DND-41 (cell line): ENCODE results near the gene CCDC78.

Experiments
- ATAC-seq: fragments of 200-7000 bp; cut with Tn5 transposase; 3 replicates; pipeline ENCODE4 v1.9.1; 2021; ENCODE audit warnings: low read depth; ENCODE audit not compliant: insufficient read depth
- DNase-seq: peaks from one replicate; pipeline ENCODE4 v3.0.0-alpha.2; 2020
- H2AFZ ChIP-seq: 2 replicates; pipeline ENCODE4 v1.6.0; 2012; ENCODE audit warnings: low read depth, low read length
- H3K27ac ChIP-seq: 2 replicates; pipeline ENCODE4 v1.5.1; 2012; ENCODE audit warnings: low read length, inconsistent platforms
- H3K27me3 ChIP-seq: fragments of 200-600 bp; sonication (generic); 2 replicates; pipeline ENCODE4 v1.6.0; 2012; ENCODE audit warnings: low read length, mild to moderate bottlenecking, inconsistent platforms; ENCODE audit not compliant: insufficient read depth, poor library complexity
- H3K36me3 ChIP-seq: 2 replicates; pipeline ENCODE4 v1.5.1; 2012; ENCODE audit warnings: low read length, inconsistent platforms; ENCODE audit not compliant: insufficient read depth
- H3K4me1 ChIP-seq: 2 replicates; pipeline ENCODE4 v1.5.1; 2012; ENCODE audit warnings: mild to moderate bottlenecking, low read length; ENCODE audit not compliant: insufficient read depth
- H3K4me2 ChIP-seq: 2 replicates; pipeline ENCODE4 v1.6.0; 2012; ENCODE audit warnings: mild to moderate bottlenecking, moderate library complexity, low read length, inconsistent platforms; ENCODE audit not compliant: insufficient read depth
- H3K4me3 ChIP-seq, 2 experiments: fragments of 200-600 bp in 1 of 2; shearing (Covaris generic) in 1 of 2; 2 replicates each; pipeline ENCODE4 v1.5.1; 2012 to 2016; ENCODE audit warnings: inconsistent platforms in 2 of 2, low read length in 2 of 2, mild to moderate bottlenecking in 2 of 2, low read depth in 1 of 2, moderate library complexity in 1 of 2
- H3K79me2 ChIP-seq: 2 replicates; pipeline ENCODE4 v1.6.0; 2012; ENCODE audit warnings: low read length, inconsistent platforms; ENCODE audit not compliant: insufficient read depth
- H3K9ac ChIP-seq: 2 replicates; pipeline ENCODE4 v1.6.0; 2012; ENCODE audit warnings: low read depth, mild to moderate bottlenecking, inconsistent platforms, low read length, moderate library complexity
- H3K9me3 ChIP-seq: 2 replicates; pipeline ENCODE4 v1.5.1; 2012; ENCODE audit warnings: low read length, moderate library complexity, mild to moderate bottlenecking, inconsistent platforms; ENCODE audit not compliant: insufficient read depth, severe bottlenecking
- H4K20me1 ChIP-seq: 2 replicates; pipeline ENCODE4 v1.6.0; 2012; ENCODE audit warnings: low read length; ENCODE audit not compliant: insufficient read depth
- EZH2 ChIP-seq: IDR thresholded peaks from 3 replicates; pipeline ENCODE4 v1.6.1; 2012; ENCODE audit warnings: borderline replicate concordance, low read depth, mild to moderate bottlenecking, moderate library complexity, low read length, inconsistent platforms; ENCODE audit not compliant: severe bottlenecking
- TF ChIP-seq, protein P1 (sequence below): IDR thresholded peaks from 2 replicates; pipeline ENCODE4 v1.5.1; 2012; ENCODE audit warnings: borderline replicate concordance, low read length, moderate library complexity, mild to moderate bottlenecking; ENCODE audit not compliant: poor library complexity, severe bottlenecking; ENCODE audit errors: extremely low read depth

Gene CCDC78

DNA sequence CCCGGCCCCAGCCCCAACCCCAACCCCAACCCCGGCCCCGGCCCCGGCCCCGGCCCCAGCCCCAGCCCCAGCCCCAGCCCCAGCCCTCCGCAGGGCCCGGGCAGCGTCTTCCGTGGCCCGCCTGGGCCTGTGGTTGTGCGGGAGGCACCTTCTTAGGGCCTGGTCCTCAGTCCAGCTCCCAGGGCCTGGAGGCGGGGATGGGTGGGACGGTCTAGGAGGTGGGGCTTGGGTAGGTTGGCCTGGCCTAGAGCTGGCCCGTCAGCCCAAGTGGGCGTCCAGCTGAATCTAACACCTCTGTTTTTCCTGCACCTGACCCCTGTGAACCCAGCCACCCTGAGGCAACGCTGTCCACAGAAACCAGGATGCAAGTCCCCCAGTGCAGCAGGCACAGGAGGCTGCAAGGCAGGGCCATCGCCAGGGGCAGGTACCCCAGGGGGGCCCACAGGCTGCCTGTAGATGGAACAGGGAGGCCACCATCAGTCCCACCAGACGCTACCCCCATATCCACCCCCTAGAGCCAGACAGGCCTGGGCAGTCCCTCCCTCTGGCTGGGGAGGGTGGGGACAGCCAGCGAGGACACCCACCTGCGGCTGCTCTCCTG lies 43.0 kb upstream of the CCDC78 start:
- Histone ChIP-seq H3K27ac (no peak overlapping the region), H3K36me3 (no peaks in the 10 kb centered on the region), H2AFZ (no peak overlapping the region), H3K9ac (no peak overlapping the region), H4K20me1 (no peaks in the 10 kb centered on the region; the same call in none of the 2 replicates), H3K79me2 (no peaks in the 10 kb centered on the region), H3K9me3 (no peaks in the 10 kb centered on the region), H3K27me3 (no peaks in the 10 kb centered on the region), H3K4me3 (no peak overlapping the region), H3K4me2 (no peak overlapping the region), H3K4me1 (no peaks in the 10 kb centered on the region)
- no peak for ATAC-seq
- no peak for TF ChIP-seq EZH2
- TF ChIP-seq, protein P1, sequence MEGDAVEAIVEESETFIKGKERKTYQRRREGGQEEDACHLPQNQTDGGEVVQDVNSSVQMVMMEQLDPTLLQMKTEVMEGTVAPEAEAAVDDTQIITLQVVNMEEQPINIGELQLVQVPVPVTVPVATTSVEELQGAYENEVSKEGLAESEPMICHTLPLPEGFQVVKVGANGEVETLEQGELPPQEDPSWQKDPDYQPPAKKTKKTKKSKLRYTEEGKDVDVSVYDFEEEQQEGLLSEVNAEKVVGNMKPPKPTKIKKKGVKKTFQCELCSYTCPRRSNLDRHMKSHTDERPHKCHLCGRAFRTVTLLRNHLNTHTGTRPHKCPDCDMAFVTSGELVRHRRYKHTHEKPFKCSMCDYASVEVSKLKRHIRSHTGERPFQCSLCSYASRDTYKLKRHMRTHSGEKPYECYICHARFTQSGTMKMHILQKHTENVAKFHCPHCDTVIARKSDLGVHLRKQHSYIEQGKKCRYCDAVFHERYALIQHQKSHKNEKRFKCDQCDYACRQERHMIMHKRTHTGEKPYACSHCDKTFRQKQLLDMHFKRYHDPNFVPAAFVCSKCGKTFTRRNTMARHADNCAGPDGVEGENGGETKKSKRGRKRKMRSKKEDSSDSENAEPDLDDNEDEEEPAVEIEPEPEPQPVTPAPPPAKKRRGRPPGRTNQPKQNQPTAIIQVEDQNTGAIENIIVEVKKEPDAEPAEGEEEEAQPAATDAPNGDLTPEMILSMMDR = no peak
- no peak for DNase-seq

DNA sequence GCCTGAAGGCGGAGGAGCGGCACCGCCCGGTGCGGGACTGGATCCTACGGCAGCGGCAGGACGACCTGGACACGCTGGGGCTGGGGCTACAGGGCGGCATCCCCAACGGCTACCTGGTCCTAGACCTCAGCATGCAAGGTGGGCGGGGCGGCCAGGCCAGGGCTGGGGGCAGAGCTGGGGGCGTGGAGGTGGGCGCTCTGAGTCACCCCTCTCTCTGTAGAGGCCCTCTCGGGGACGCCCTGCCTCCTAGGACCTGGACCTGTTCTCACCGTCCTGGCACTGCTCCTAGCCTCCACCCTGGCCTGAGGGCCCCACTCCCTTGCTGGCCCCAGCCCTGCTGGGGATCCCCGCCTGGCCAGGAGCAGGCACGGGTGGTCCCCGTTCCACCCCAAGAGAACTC lies 42.2 kb upstream of the CCDC78 start:
- Histone ChIP-seq H3K4me2 (no peak overlapping the region), H3K79me2 (no peaks in the 10 kb centered on the region), H3K4me1 (no peaks in the 10 kb centered on the region), H3K27me3 (no peaks in the 10 kb centered on the region), H2AFZ (no peak overlapping the region), H3K4me3 (no peak overlapping the region), H4K20me1 (no peaks in the 10 kb centered on the region; the same call in none of the 2 replicates), H3K36me3 (no peaks in the 10 kb centered on the region), H3K9ac (no peak overlapping the region), H3K27ac (no peak overlapping the region), H3K9me3 (no peaks in the 10 kb centered on the region)
- no peak for DNase-seq
- no peak for ATAC-seq
- TF ChIP-seq EZH2 = no peak

DNA sequence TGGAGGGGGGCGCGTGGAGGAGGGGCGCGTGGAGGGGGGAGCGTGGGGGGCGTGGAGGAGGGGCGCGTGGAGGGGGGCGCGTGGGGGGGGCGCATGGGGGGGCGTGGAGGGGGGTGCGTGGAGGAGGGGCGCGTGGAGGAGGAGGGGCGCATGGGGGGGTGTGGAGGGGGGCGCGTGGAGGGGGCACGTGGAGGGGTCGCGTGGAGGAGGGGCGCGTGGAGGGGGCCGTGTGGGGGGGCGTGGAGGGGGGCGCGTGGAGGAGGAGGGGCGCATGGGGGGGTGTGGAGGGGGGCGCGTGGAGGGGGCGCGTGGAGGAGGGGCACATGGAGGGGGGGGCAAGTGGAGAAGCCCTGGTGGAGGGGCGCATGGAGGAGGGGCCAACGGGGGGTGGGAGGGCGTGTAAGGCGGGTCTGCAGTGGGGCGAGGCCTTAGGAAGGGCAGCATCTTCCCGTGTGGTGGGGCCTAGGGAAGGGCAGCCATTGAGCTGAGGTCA lies 41.5 kb upstream of the CCDC78 start:
- ATAC-seq (no peak), DNase-seq (no peak)
- Histone ChIP-seq H3K4me3 (no peak overlapping the region), H4K20me1 (no peaks in the 10 kb centered on the region; the same call in 1 of the 2 replicates), H3K9me3 (no peaks in the 10 kb centered on the region), H3K4me1 (no peaks in the 10 kb centered on the region), H3K79me2 (no peaks in the 10 kb centered on the region), H3K27me3 (no peaks in the 10 kb centered on the region), H2AFZ (no peak overlapping the region), H3K36me3 (no peaks in the 10 kb centered on the region), H3K4me2 (no peak overlapping the region), H3K9ac (no peak overlapping the region), H3K27ac (no peak overlapping the region)
- no peak for TF ChIP-seq EZH2
- TF ChIP-seq, protein P1 = no peak

DNA sequence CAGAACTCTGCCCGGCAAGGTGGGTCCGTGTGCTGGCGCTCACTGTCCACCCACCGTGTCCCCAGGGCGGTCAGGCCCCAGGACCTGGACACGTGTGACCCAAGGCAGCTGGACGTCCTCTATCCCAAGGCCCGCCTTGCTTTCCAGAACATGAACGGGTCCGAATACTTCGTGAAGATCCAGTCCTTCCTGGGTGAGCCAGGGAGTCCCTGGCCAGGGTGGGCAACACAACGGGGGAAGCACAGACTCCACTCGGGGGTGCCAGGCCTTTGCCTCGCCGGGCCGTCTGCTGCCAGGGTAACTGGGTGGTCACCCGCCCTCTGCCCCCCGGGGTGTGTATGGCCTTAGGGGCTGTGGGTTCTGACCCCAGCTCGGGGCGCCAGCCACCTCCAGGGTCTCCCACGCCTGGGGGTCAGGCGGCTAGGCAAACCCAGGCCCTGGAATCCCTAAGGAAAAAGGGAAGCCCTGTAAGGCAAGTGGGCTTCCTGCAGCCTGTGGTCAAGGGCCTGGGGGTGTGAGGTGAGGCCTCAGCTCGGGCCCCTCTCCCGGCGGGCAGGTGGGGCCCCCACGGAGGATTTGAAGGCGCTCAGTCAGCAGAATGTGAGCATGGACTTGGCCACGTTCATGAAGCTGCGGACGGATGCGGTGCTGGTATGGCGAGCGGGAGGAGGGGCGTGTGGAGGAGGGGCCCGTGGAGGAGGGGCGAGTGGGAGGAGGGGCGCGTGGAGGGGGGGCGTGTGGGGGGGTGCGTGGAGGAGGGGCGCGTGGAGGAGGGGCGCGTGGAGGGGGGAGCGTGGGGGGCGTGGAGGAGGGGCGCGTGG lies 40.8 kb upstream of the CCDC78 start:
- no peak overlapping the region for H3K4me2 ChIP-seq
- no peaks in the 10 kb centered on the region for H3K9me3 ChIP-seq
- ATAC-seq (no peak), DNase-seq (no peak)
- H4K20me1 ChIP-seq = no peaks in the 10 kb centered on the region; the same call in 1 of the 2 replicates
- no peaks in the 10 kb centered on the region for H3K27me3 ChIP-seq
- H3K36me3 ChIP-seq = no peaks in the 10 kb centered on the region
- no peak for TF ChIP-seq EZH2
- TF ChIP-seq, protein P1 = no peak
- no peak overlapping the region for H3K27ac ChIP-seq
- H3K9ac ChIP-seq = no peak overlapping the region
- no peak overlapping the region for H2AFZ ChIP-seq
- no peaks in the 10 kb centered on the region for H3K4me1 ChIP-seq
- H3K4me3 ChIP-seq = no peak overlapping the region
- H3K79me2 ChIP-seq = no peaks in the 10 kb centered on the region
